Ishikawa (cell line): ENCODE data around the gene TPSG1.

ENCODE experiments used
- CEBPB ChIP-seq: IDR thresholded peaks from 2 replicates; pipeline ENCODE4 v1.6.1; 2012
- CREB1 ChIP-seq: IDR thresholded peaks from 2 replicates; pipeline ENCODE4 v1.6.1; 2012; ENCODE audit warnings: low read depth
- EGR1 ChIP-seq: IDR thresholded peaks from 2 replicates; pipeline ENCODE4 v1.6.1; 2012
- EP300 ChIP-seq: IDR thresholded peaks from 2 replicates; pipeline ENCODE4 v1.6.1; 2012; ENCODE audit warnings: borderline replicate concordance
- FOXM1 ChIP-seq: IDR thresholded peaks from 2 replicates; pipeline ENCODE4 v1.6.1; 2012; ENCODE audit warnings: low read depth, borderline replicate concordance
- NFIC ChIP-seq: IDR thresholded peaks from 2 replicates; pipeline ENCODE4 v1.6.1; 2012
- RAD21 ChIP-seq: IDR thresholded peaks from 2 replicates; pipeline ENCODE4 v1.6.1; 2012; ENCODE audit warnings: low read depth
- TAF1 ChIP-seq: IDR thresholded peaks from 2 replicates; pipeline ENCODE4 v1.6.1; 2012; ENCODE audit warnings: low read depth, mild to moderate bottlenecking
- TCF12 ChIP-seq: IDR thresholded peaks from 2 replicates; pipeline ENCODE4 v1.6.1; 2012; ENCODE audit warnings: low read depth
- TEAD4 ChIP-seq: IDR thresholded peaks from 2 replicates; pipeline ENCODE4 v1.6.1; 2012
- YY1 ChIP-seq: IDR thresholded peaks from 2 replicates; pipeline ENCODE4 v1.6.1; 2012; ENCODE audit warnings: low read depth
- ZBTB7A ChIP-seq: IDR thresholded peaks from 2 replicates; pipeline ENCODE4 v1.6.1; 2012; ENCODE audit warnings: low read depth
- TF ChIP-seq, protein P1 (sequence below): IDR thresholded peaks from 2 replicates; pipeline ENCODE4 v1.6.1; 2012; ENCODE audit warnings: low read depth, mild to moderate bottlenecking
- TF ChIP-seq, protein P2 (sequence below): IDR thresholded peaks from 2 replicates; pipeline ENCODE4 v1.6.1; 2012
- TF ChIP-seq, protein P3 (sequence below): IDR thresholded peaks from 2 replicates; pipeline ENCODE4 v1.6.1; 2012

TPSG1 gene

DNA sequence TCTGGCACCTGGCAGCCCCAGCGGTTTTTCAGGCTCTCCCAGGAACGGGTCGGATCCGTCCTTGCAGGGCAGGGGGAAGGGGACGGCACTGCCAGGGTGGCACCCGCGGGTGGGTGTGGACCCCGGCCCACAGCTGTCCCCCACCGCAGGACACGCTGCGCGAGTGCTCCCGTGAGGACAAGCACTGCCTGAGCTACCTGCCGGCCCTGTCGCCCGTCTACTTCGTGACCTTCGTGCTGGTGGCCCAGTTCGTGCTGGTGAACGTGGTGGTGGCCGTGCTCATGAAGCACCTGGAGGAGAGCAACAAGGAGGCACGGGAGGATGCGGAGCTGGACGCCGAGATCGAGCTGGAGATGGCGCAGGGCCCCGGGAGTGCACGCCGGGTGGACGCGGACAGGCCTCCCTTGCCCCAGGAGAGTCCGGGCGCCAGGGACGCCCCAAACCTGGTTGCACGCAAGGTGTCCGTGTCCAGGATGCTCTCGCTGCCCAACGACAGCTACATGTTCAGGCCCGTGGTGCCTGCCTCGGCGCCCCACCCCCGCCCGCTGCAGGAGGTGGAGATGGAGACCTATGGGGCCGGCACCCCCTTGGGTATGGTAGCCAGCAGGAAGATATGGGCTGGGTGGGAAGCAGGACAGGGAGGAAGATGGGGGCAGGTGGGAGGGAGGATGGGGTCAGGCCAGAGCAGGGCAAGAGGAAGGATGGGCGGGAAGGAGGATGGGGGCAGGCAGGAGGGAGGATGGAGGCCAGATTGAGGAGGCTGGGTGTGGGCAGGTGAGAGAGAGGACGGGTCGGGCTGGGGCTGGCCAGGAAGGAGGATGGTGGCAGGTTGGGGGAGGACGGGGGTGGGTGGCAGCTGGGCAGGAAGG lies 6.8 kb downstream of the TPSG1 start:
- no peak for TF ChIP-seq TCF12
- TF ChIP-seq TAF1, result no peak
- no peak for TF ChIP-seq NFIC
- no peak for TF ChIP-seq ZBTB7A
- TF ChIP-seq, protein P1, sequence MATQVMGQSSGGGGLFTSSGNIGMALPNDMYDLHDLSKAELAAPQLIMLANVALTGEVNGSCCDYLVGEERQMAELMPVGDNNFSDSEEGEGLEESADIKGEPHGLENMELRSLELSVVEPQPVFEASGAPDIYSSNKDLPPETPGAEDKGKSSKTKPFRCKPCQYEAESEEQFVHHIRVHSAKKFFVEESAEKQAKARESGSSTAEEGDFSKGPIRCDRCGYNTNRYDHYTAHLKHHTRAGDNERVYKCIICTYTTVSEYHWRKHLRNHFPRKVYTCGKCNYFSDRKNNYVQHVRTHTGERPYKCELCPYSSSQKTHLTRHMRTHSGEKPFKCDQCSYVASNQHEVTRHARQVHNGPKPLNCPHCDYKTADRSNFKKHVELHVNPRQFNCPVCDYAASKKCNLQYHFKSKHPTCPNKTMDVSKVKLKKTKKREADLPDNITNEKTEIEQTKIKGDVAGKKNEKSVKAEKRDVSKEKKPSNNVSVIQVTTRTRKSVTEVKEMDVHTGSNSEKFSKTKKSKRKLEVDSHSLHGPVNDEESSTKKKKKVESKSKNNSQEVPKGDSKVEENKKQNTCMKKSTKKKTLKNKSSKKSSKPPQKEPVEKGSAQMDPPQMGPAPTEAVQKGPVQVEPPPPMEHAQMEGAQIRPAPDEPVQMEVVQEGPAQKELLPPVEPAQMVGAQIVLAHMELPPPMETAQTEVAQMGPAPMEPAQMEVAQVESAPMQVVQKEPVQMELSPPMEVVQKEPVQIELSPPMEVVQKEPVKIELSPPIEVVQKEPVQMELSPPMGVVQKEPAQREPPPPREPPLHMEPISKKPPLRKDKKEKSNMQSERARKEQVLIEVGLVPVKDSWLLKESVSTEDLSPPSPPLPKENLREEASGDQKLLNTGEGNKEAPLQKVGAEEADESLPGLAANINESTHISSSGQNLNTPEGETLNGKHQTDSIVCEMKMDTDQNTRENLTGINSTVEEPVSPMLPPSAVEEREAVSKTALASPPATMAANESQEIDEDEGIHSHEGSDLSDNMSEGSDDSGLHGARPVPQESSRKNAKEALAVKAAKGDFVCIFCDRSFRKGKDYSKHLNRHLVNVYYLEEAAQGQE, result no peak
- no peak for TF ChIP-seq EP300
- no peak for TF ChIP-seq CREB1
- no peak for TF ChIP-seq FOXM1

DNA sequence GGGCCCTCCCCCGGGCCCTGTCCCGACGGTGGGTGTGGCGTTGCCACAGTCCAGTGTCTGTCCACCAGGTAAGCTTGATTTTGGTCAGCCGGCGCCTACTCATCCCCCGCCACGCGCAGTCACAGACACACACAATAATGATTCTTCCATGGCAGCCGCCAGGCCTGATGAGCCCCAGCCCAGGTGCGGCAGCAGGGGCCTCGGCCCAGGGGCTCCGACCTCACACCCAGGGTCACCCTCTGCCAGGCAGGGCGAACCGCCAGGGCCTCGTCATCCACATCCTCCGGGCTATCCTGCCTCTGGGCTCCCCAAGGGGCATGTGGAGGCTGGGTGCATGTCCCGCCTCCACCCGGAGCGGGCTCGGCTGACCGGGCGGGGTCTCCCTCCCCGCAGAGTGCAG lies 7.5 kb downstream of the TPSG1 start:
- no peak for TF ChIP-seq EGR1
- no peak for TF ChIP-seq YY1
- TF ChIP-seq TCF12, result no peak
- no peak for TF ChIP-seq ZBTB7A
- TF ChIP-seq CEBPB, result no peak
- no peak for TF ChIP-seq RAD21
- no peak for TF ChIP-seq NFIC
- TF ChIP-seq FOXM1, result no peak
- TF ChIP-seq, protein P2, sequence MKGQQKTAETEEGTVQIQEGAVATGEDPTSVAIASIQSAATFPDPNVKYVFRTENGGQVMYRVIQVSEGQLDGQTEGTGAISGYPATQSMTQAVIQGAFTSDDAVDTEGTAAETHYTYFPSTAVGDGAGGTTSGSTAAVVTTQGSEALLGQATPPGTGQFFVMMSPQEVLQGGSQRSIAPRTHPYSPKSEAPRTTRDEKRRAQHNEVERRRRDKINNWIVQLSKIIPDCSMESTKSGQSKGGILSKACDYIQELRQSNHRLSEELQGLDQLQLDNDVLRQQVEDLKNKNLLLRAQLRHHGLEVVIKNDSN, result no peak
- no peak for TF ChIP-seq CREB1
- TF ChIP-seq, protein P1, result no peak
- TF ChIP-seq, protein P3, sequence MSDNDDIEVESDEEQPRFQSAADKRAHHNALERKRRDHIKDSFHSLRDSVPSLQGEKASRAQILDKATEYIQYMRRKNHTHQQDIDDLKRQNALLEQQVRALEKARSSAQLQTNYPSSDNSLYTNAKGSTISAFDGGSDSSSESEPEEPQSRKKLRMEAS, result no peak
- TF ChIP-seq EP300, result no peak

DNA sequence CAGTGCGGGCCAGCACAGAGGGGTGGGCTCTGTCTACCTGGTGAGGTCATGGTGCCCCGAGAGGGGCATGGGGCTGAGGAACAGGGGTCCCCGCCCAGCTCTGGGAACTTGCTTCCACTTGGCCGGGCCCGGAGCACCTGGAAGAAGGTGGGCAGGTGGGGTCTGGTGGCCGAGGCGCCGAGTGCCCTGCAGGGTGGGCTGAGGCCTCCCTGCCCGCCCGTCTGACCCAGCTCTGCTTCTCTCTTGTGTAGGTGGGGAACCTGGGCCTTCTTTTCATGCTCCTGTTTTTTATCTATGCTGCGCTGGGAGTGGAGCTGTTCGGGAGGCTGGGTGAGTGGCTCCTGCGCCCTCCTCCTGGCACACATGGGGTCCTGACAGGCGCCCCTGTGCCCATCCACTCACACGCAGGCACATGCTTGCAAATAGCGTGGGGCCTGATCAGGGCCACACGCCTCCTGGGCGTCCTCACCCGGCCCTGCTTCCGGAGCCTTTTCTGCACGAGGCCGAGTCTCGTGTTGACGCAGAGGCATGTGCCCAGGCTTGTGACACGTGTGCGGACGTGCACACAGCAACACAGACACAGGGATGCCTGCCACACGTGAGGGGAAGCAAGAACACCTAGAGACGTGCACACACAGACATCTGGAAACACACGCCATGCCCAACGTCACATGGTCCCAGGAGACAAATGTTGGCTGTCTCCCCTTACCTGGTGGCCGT lies 8.2 kb downstream of the TPSG1 start:
- TF ChIP-seq, protein P2, result no peak
- TF ChIP-seq EP300 (no peak), TEAD4 (no peak), RAD21 (no peak), TCF12 (no peak), EGR1 (no peak), ZBTB7A (no peak), YY1 (no peak), TAF1 (no peak), FOXM1 (no peak)

DNA sequence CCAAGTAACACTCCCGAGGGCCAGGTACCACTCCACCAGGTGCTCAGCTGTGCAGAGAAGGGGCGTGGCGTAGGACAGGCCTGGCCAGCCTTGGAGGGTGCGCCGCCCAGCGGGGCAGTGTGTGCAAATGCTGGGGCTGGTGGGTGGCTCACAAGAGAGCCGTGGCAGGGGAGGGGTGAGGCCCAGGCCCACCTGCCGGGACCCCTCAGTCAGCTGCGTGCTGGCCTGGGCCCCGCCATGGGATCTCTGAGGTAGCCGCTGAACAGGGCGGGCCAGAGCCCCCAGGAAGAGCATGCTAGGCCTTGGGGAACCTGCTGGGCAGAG lies 8.8 kb downstream of the TPSG1 start:
- TF ChIP-seq, protein P2, result no peak
- TF ChIP-seq, protein P3, result peak; percentile 59; the same call in 1 of the 2 replicates
- TF ChIP-seq RAD21 (peak; percentile 31; the same call in 1 of the 2 replicates), TCF12 (no peak), ZBTB7A (0 out of 2 replicates have a peak, but pooled peaks have one; percentile 50), NFIC (no peak), YY1 (no peak), FOXM1 (no peak)

DNA sequence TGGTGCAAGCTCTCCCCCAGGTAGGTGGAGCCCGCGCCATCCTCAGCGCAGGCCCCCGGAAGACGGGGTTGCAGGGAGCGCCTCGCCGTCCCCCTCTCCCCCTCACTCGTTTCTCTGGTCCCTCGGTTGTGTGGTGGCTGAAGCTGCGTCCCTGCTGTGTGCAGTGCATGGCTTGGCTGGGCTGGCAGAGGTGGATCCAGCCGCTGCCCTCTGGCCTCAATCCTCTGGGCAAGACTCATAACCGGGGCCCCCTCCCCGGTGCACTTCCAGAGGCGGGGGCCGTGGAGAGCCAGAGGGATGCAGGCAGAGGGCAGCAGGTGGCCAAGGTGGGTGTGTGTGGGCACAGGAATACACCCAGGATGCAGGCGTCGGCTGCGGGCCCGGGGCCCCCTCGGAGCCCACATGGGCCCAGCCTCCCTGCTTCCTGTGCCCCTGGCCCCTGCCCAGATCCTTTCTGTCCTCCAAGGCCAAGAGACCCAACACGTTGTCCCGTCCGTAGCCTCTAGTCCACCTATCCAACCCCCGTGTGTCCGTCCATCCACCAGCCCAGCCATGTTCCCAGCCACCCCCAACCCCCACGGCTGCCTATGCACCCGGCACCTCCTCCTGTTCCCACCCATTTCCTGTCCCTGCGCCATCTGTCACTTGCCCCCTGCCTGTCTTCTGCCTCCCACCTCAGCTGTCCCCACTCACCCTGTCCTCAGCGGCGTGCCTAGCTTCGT lies 9.3 kb downstream of the TPSG1 start:
- no peak for TF ChIP-seq TAF1
- no peak for TF ChIP-seq YY1
- TF ChIP-seq EP300, result no peak
- TF ChIP-seq TCF12, result no peak
- TF ChIP-seq CEBPB, result no peak
- TF ChIP-seq, protein P2, result no peak
- TF ChIP-seq, protein P1, result no peak
- TF ChIP-seq NFIC, result no peak
- TF ChIP-seq EGR1, result no peak
- TF ChIP-seq TEAD4, result no peak
- TF ChIP-seq RAD21, result no peak
- TF ChIP-seq FOXM1, result no peak
- TF ChIP-seq ZBTB7A, result no peak
- TF ChIP-seq, protein P3, result no peak
- no peak for TF ChIP-seq CREB1
